AG04450 (cell line): ENCODE data around the gene BTG2. TPM values are rescaled to one million over a fixed set of nuclear protein-coding genes. Genes with fewer than 3 reads are reported as not detected.

Experiments
- CTCF ChIA-PET: fragments of 300-600, 350-600 bp; formaldehyde crosslinking; extraction: SDS; loops from one replicate; lab custom pipeline; 2022; ENCODE audit warnings: antibody characterized with exemption, inconsistent platforms; lab: Charles Lee
- POLR2A ChIA-PET: fragments of 350-600 bp; formaldehyde crosslinking; extraction: SDS; loops from one replicate; lab custom pipeline; 2021; ENCODE audit warnings: antibody characterized with exemption, inconsistent platforms; lab: Yijun Ruan, JAX
- DNase-seq: peaks from one replicate; pipeline ENCODE4 v3.0.0-alpha.2; 2011; ENCODE audit warnings: low read depth, low spot score
- H3K27ac ChIP-seq: one replicate; pipeline ENCODE4 v1.5.1; 2012; ENCODE audit warnings: low read depth, low read length, control low read depth
- H3K27me3 ChIP-seq: one replicate; pipeline ENCODE4 v1.6.0; 2012; ENCODE audit warnings: low read length; ENCODE audit not compliant: control insufficient read depth, insufficient read depth
- H3K4me3 ChIP-seq: 2 replicates; pipeline ENCODE4 v1.5.1; 2011; ENCODE audit warnings: mild to moderate bottlenecking, low read depth, low read length, control low read depth
- H3K9me3 ChIP-seq: 2 replicates; pipeline ENCODE4 v1.5.1; 2012; ENCODE audit warnings: low read length; ENCODE audit not compliant: control insufficient read depth, insufficient read depth
- CTCF ChIP-seq: IDR thresholded peaks from 2 replicates; pipeline ENCODE4 v1.5.1; 2011; ENCODE audit warnings: low read depth, low read length, control low read depth, inconsistent platforms
- polyA plus RNA-seq: library from polyadenylated mRNA; depleted of rRNA; stranded (reverse); fragments of >200 nt; gene quantifications from 2 replicates; pipeline ENCODE4 v1.2.3, GENCODE V29; 2011

The BTG2 gene
- polyA plus RNA-seq, 1 experiment = 36.5 TPM

GRCh38 chr1:203342192-203342940 is 37.0 kb downstream of the BTG2 start:
- Histone ChIP-seq H3K4me3 (no peak overlapping the region), H3K27ac (no peak overlapping the region), H3K9me3 (no peaks in the 10 kb centered on the region), H3K27me3 (peaks cover 47% of the 10 kb centered on the region)
- TF ChIP-seq CTCF = peak; percentile 81
- no peak for DNase-seq
- ChIA-PET CTCF (interaction anchor here (0.6 to 12.8 kb wide), 41 partner anchors 8 to 409 kb away, joined by 3 to 244 read pairs (median 5); partner anchors contain the start of genes FMOD, OPTC and PRELP), POLR2A (interaction anchor here (0.8 to 1.6 kb wide), 2 partner anchors 98 to 138 kb away, joined by 4 read pairs; no protein-coding TSS in a partner anchor)

GRCh38 chr1:203343956-203344754 is 38.8 kb downstream of the BTG2 start:
- no peak for DNase-seq
- no peak overlapping the region for H3K27ac ChIP-seq
- H3K4me3 ChIP-seq = no peak overlapping the region
- no peaks in the 10 kb centered on the region for H3K9me3 ChIP-seq
- ChIA-PET CTCF (interaction anchor here (1.1 to 12.8 kb wide), 7 partner anchors 10 to 261 kb away, joined by 3 to 244 read pairs (median 41); no protein-coding TSS in a partner anchor), POLR2A (interaction anchor here (0.7 to 1.0 kb wide), 2 partner anchors 10 to 97 kb away, joined by 3 to 4 read pairs; no protein-coding TSS in a partner anchor)
- peaks cover 56% of the 10 kb centered on the region for H3K27me3 ChIP-seq
- TF ChIP-seq CTCF = no peak

- no peak for DNase-seq
- CTCF ChIA-PET = interaction anchor here (0.7 to 1.6 kb wide), 9 partner anchors 13 to 356 kb away, joined by 3 to 6 read pairs (median 3); no protein-coding TSS in a partner anchor
- H3K27ac ChIP-seq = no peak overlapping the region
- peaks cover 56% of the 10 kb centered on the region for H3K27me3 ChIP-seq
- 0 out of 2 replicates have a peak, but pooled peaks have one; percentile 2 for TF ChIP-seq CTCF
- POLR2A ChIA-PET = interaction anchor here (0.7 kb wide), 1 partner anchor 104 kb away, joined by 5 read pairs; no protein-coding TSS in a partner anchor
- H3K4me3 ChIP-seq = no peak overlapping the region
- no peaks in the 10 kb centered on the region for H3K9me3 ChIP-seq
Observed at GRCh38 chr1:203346060-203346768, 40.9 kb downstream of the BTG2 start.

GRCh38 chr1:203346769-203347102 is 41.4 kb downstream of the BTG2 start:
- Histone ChIP-seq H3K4me3 (no peak overlapping the region), H3K27me3 (peaks cover 51% of the 10 kb centered on the region), H3K9me3 (no peaks in the 10 kb centered on the region), H3K27ac (no peak overlapping the region)
- ChIA-PET CTCF (interaction anchor here (0.8 to 1.6 kb wide), 8 partner anchors 13 to 356 kb away, joined by 3 to 6 read pairs (median 4); no protein-coding TSS in a partner anchor), POLR2A (no interaction called here)
- TF ChIP-seq CTCF = no peak
- no peak for DNase-seq
